HG03460 (cell line): ENCODE data around the gene CPED1.
"Not testable (repeated sequence)": the region's sequence is repeated elsewhere in the genome, so short reads cannot be mapped to it uniquely, and the experiment has no call there.

ENCODE experiments used
- ATAC-seq: cut with Tn5 transposase; IDR thresholded peaks from one replicate; pipeline ENCODE4 v1.9.1; 2021; ENCODE audit not compliant: unreplicated experiment

CPED1 gene

DNA sequence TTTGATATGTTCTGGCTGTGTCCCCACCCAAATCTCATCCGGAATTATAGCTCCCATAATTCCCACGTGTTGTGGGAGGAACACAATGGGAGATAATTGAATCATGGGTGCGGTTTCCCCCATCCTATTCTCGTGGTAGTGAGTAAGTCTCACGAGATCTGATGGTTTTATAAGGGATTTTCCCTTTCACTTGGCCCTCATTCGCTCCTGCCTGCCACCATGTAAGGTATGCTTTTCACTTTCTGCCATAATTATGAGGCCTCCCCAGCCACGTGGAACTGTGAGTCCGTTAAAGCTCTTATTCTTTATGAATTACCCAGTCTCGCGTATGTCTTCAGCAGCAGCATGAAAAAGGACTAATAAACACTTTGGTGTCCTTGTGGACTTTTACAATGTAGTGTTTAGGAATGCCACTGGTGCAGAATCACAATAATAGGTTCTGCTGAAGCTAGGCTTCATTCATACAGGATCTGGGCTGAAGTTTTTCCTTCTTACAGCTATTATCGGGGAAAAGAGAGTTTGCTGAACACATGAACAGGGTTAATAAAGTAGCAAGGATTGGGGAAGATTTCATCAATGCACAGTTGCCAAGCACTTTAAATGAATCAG lies 74.3 kb downstream of the CPED1 start:
- no peak for ATAC-seq

- not testable (repeated sequence) for ATAC-seq
Observed at GRCh38 chr7:121067717-121068116, 79.2 kb downstream of the CPED1 start.

GRCh38 chr7:121069346-121070100 lies 81.0 kb downstream of the CPED1 start:
- no peak for ATAC-seq

GRCh38 chr7:121071132-121071531 lies 82.6 kb downstream of the CPED1 start:
- ATAC-seq = no peak

GRCh38 chr7:121071662-121072061 lies 83.2 kb downstream of the CPED1 start:
- ATAC-seq = no peak

DNA sequence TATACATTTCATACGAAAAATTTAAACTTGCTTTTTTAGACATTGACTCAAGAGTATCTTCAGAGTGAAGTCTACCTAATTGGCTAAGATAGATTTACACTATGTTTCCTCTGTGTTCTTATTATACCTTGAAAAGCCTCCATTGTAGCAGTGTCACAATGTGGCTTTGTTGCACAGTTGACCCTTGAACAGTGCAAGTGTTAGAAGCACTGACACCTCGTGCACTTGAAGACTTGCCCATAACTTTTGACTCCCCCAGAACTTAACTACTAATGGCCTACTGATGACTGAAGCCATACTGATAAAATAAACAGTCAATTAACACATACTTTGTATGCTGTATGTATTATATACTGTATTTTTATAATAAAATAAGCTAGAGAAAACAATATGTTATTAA lies 84.3 kb downstream of the CPED1 start:
- ATAC-seq = no peak

GRCh38 chr7:121073463-121074099 lies 85.1 kb downstream of the CPED1 start:
- ATAC-seq = no peak

DNA sequence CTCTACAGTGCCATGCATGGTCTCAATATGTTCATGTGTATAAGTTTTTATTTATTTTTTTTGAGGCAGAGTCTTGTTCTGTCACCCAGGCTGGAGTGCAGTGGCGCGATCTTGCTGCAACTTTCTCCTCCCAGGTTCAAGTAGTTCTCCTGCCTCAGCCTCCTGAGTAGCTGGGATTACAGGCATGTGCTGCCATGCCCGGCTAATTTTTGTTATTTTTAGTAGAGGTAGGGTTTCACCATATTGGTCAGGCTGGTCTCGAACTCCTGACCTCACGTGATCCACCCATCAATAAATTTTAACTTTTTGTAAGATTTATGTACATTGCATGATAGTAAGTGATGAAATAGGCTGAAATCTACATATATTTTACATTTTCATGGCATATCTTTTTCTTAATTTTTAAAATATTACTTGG lies 86.9 kb downstream of the CPED1 start:
- not testable (repeated sequence) for ATAC-seq

DNA sequence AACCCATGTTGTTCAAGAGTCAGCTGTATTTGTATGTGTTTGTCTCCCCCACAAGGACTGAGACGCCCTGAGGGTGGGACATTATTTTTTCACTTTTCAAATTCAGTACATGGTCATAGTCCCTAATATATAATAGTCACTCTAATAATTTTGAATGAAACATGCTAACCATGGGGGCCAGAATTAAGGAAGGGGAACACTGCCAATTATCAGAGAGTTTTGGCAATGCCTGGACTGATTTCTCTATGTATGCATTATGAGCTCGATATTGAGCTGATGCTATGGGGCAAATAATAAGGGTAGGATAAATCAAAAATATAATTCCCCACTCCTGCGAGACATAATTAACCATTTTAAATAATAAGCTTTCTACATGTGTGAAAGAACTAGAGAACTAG lies 87.4 kb downstream of the CPED1 start:
- no peak for ATAC-seq

DNA sequence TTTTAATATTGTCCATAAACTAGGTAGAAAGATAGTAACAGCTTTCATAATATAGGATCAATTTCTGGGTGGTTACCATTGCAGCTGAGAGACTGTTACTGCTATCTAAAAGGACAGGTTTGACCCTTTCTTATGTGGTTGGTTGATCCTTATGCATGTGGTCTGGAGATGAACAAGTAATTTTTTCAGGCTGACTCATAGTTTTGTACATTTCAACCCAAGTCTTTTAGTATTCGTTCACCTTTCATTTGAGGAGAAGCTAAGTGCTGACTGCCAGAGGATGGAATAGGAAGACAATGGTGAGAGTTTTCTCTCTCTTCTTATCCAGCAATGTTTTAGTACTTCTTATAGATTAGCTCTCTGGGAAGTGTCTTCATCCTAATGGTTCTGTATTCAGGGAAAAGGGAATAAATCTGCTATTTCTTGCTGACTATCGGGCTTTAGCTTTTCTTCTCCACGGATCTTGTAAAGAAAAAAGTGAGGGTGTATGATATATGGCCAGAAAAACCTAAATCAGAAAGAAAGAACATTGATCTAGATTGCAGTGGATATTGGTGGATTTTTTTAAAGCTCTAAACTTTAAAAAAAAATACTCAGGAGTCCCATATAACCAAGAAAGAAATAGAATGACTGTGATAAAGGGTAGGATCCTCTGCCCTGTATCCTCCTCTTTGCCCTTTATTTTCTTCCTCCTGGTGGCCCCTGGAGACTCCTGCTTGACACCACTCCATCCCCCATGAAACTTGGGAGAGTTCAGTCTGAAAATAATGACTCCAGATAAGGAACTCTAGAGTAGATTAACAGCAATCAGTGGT lies 88.0 kb downstream of the CPED1 start:
- no peak for ATAC-seq

GRCh38 chr7:121077165-121077630 lies 88.7 kb downstream of the CPED1 start:
- no peak for ATAC-seq

- no peak for ATAC-seq
Observed at GRCh38 chr7:121078701-121079227, 90.3 kb downstream of the CPED1 start.

DNA sequence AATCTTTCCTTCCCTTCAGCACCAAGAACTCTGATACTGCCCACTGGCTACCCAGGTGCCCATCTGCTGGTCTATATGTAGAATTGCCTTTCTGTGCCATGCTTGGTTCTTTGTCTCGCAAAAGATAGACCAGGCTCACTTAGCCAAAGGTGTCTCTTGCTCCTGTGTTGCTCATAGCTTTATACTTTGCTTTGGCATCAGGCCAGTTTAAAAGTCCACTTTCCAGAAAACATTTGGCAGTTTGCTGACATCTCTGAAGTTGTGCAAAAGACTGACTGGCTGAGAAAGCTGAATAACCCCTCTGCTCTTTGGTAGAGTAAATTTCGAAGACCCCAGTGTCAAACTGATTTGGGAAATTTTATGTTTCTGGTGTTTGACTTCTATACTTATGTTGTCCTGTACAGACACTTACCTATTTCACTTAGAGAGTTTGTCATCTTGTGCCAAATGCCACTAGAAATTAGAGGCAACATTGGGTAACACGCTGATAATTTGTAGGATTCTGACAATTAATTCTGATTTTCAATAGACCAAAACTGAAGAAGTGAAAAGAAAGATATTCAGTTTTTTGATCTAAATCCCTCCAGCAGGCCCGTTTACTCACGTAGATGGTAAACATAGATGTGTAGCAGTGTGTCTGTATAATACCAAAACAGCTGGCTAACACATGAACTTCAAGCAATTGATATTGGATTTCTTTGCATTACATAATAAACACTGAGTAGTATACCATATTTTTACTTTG lies 91.1 kb downstream of the CPED1 start:
- no peak for ATAC-seq

DNA sequence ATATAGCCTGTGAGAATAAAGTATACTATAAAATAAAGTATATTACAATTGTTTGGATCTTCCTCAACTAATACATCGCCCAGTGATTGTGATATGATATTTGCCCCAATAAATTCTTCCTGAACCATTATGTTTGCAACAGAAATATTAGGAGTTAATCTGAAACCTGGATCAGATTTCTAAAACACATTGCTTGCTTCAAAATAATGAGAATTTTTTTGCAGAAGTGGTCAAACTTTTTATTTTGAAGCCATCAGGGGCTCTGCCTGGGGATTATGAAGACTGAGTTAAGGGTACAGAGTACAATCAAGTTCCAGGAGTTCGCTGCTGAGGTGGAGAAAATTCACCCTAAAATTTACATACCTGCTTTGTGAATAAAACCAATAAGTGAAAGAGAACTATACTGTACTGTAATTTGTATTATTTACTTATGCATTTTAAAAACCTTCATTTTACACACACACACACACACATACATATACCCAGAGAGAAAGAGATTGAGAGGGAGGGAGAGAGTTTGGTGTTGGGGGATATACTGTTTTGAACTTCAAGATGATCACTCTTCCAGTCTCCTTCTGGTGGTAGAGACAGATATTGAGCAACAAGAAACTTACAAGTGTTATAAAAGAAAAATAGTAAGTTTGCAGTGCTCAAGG lies 91.9 kb downstream of the CPED1 start:
- no peak for ATAC-seq

- no peak for ATAC-seq
Observed at GRCh38 chr7:121080913-121081326, 92.4 kb downstream of the CPED1 start.

- no peak for ATAC-seq
Observed at GRCh38 chr7:121081327-121081936, 92.9 kb downstream of the CPED1 start.

DNA sequence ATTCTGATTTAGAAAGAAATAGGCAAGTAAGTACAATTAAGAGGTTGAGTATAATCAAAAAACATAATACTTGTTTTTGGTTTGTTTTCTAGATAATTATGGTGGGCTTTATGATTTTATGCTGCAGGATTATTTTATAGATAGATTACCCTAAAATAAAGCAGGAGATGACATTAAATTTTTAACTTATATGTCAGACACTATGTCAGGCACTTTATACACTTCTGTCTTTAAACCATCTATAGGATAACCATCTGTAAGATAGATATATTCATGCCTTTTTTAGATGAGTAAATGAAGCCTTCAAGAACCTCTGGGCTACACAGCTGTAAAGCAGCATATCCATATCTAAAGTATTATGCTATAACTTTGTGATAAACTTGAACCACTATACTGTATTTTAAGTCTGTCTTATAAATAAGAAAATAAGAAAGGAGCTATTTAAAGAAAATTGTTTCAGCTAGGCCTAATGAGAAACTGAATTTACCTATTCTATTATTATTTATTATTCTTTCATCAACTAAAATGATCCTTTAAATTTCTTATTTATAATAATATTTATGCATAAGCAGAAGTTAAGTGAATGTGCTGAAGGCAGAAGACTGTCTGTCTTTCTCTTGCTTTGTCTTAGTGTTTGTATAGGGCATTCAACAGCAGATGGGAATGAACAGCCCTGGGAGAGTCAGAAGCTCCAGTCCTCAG lies 94.0 kb downstream of the CPED1 start:
- no peak for ATAC-seq

DNA sequence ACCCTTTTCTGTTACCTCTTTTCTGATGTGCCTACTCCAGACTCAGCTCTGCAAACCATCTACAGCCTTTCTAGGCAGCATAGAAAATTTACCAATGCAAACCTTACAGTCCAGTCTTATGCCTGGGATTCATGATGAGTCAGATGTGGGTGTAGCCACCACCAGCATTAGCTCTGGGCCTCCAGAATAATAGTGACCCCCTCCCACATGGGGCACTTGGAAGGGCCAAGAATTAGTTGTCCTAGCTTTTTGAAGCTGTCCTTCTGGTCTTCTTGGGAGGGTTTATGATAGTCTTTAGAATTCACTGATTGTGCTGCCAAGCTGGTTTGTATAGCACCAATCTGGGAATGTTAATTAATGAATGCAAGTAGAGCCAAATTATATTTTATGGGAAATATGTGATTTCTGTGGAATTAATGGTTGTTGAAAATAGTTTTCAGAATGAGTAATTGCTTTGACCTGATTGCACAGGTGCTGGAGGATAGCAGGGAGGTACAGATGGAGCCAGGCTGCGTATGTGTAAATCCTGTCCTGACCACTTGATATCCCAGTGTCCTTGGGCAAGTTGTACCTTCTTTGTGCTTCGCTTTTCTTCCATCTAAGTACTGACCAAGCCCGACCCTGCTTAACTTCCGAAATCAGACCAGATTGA lies 94.8 kb downstream of the CPED1 start:
- ATAC-seq = no peak
